CD8-positive, alpha-beta memory T cell (primary cell): ENCODE measurements around the gene EPHB1. TPM values are rescaled to one million over a fixed set of nuclear protein-coding genes. Genes with fewer than 3 reads are reported as not detected.

ENCODE experiments used
- CTCF ChIA-PET: fragments of 350-600 bp; sonication (Branson Sonifier 250); formaldehyde crosslinking; loops from one replicate; lab custom pipeline; 2021; ENCODE audit warnings: antibody characterized with exemption; lab: Charles Lee
- POLR2A ChIA-PET: fragments of 350-600 bp; sonication (Branson Sonifier 250); formaldehyde crosslinking; loops from one replicate; lab custom pipeline; 2021; ENCODE audit warnings: antibody characterized with exemption; lab: Charles Lee
- DNase-seq, 5 donors: peaks; one replicate each; pipeline versions ENCODE4 v3.0.0 to v3.0.0-alpha.2; 2020 to 2022; ENCODE audit warnings: mixed read lengths in 1 of 5
- H3K27ac ChIP-seq: one replicate; pipeline ENCODE4 v1.7.0; 2013; ENCODE audit warnings: low read depth, mild to moderate bottlenecking, low read length, moderate library complexity
- H3K27me3 ChIP-seq: 2 replicates; pipeline ENCODE4 v1.7.0; 2013; ENCODE audit warnings: low read length, mild to moderate bottlenecking; ENCODE audit not compliant: insufficient read depth, poor library complexity, severe bottlenecking
- H3K36me3 ChIP-seq: 2 replicates; pipeline ENCODE4 v1.7.0; 2013; ENCODE audit warnings: mild to moderate bottlenecking, low read length, moderate library complexity; ENCODE audit not compliant: insufficient read depth
- H3K4me1 ChIP-seq: 2 replicates; pipeline ENCODE4 v1.7.0; 2013; ENCODE audit warnings: mild to moderate bottlenecking, low read length, moderate library complexity; ENCODE audit not compliant: insufficient read depth
- H3K4me3 ChIP-seq: 2 replicates; pipeline ENCODE4 v1.7.0; 2013; ENCODE audit warnings: mild to moderate bottlenecking, low read length
- H3K9me3 ChIP-seq: 2 replicates; pipeline ENCODE4 v1.7.0; 2013; ENCODE audit warnings: mild to moderate bottlenecking, low read length
- H3K27ac Mint-ChIP-seq, 8 donors: one replicate each; pipeline ENCODE4 v1.8.0; 2020 to 2021; ENCODE audit warnings: mixed read lengths in 8 of 8, mild to moderate bottlenecking in 6 of 8, inconsistent platforms in 3 of 8, moderate library complexity in 3 of 8
- H3K27me3 Mint-ChIP-seq, 2 donors: one replicate each; pipeline ENCODE4 v1.8.0; 2020 to 2021; ENCODE audit warnings: mixed read lengths in 2 of 2, mild to moderate bottlenecking in 1 of 2, moderate library complexity in 1 of 2
- H3K36me3 Mint-ChIP-seq, 3 donors: one replicate each; pipeline ENCODE4 v1.8.0; 2020 to 2021; ENCODE audit warnings: mixed read lengths in 3 of 3, inconsistent platforms in 1 of 3, mild to moderate bottlenecking in 1 of 3
- H3K4me1 Mint-ChIP-seq, 3 donors: one replicate each; pipeline ENCODE4 v1.8.0; 2020 to 2021; ENCODE audit warnings: mixed read lengths in 3 of 3, inconsistent platforms in 1 of 3, mild to moderate bottlenecking in 1 of 3
- H3K4me3 Mint-ChIP-seq, 7 donors: one replicate each; pipeline ENCODE4 v1.8.0; 2020 to 2021; ENCODE audit warnings: mixed read lengths in 7 of 7, mild to moderate bottlenecking in 6 of 7, moderate library complexity in 4 of 7, inconsistent platforms in 2 of 7
- H3K9me3 Mint-ChIP-seq, 5 donors: one replicate each; pipeline ENCODE4 v1.8.0; 2020 to 2022; ENCODE audit warnings: mixed read lengths in 5 of 5, mild to moderate bottlenecking in 3 of 5, moderate library complexity in 2 of 5, inconsistent platforms in 1 of 5
- polyA plus RNA-seq: library from polyadenylated mRNA; unstranded; fragments of 300-500 nt; fragmentation: Illumina TruSeq; gene quantifications from one replicate; pipeline ENCODE4 v1.2.3, GENCODE V29; 2021
- total RNA-seq, 2 experiments: library from RNA; stranded (reverse); gene quantifications; one replicate each; pipeline ENCODE4 v1.2.3, GENCODE V29; 2021

EPHB1 gene
- total and polyA plus RNA-seq, 3 experiments from 2014 or later: 0.10 TPM; not detected in 2

GRCh38 chr3:135258916-135259315, 463.9 kb downstream of the EPHB1 start:
- no peaks in the 10 kb centered on the region for H3K9me3 ChIP-seq
- H3K9me3 Mint-ChIP-seq: peaks cover 0 to 6% (median 4%) of the 10 kb centered on the region in 5 donors
- peaks cover 0 to 8% (median 0%) of the 10 kb centered on the region in 3 donors for H3K36me3 Mint-ChIP-seq
- H3K4me1 Mint-ChIP-seq: no peaks in the 10 kb centered on the region
- no peaks in the 10 kb centered on the region for H3K27me3 ChIP-seq
- H3K27ac Mint-ChIP-seq: no peak overlapping the region
- CTCF ChIA-PET: no interaction called here
- no peaks in the 10 kb centered on the region for H3K4me1 ChIP-seq
- DNase-seq: no peak
- no peaks in the 10 kb centered on the region for H3K36me3 ChIP-seq
- no peak overlapping the region for H3K4me3 ChIP-seq
- peaks cover 0 to 3% of the 10 kb centered on the region in 2 donors for H3K27me3 Mint-ChIP-seq
- H3K4me3 Mint-ChIP-seq: no peak overlapping the region
- no peak overlapping the region for H3K27ac ChIP-seq
- POLR2A ChIA-PET: no interaction called here

- CTCF ChIA-PET: no interaction called here
- H3K27ac Mint-ChIP-seq: no peak overlapping the region
- H3K4me1 Mint-ChIP-seq: no peaks in the 10 kb centered on the region
Measured at GRCh38 chr3:135260025-135260424, 465.0 kb downstream of the EPHB1 start.

GRCh38 chr3:135261214-135261775, 466.2 kb downstream of the EPHB1 start:
- Mint-ChIP-seq H3K36me3 (peaks cover 0 to 8% (median 0%) of the 10 kb centered on the region in 3 donors), H3K27ac (no peak overlapping the region), H3K4me1 (no peaks in the 10 kb centered on the region), H3K9me3 (peaks cover 0 to 11% (median 3%) of the 10 kb centered on the region in 5 donors), H3K27me3 (peaks cover 0 to 3% of the 10 kb centered on the region in 2 donors), H3K4me3 (no peak overlapping the region)
- Histone ChIP-seq H3K27me3 (no peaks in the 10 kb centered on the region), H3K9me3 (no peaks in the 10 kb centered on the region), H3K4me1 (no peaks in the 10 kb centered on the region), H3K27ac (no peak overlapping the region), H3K36me3 (no peaks in the 10 kb centered on the region), H3K4me3 (no peak overlapping the region)
- DNase-seq: no peak
- CTCF ChIA-PET: no interaction called here
- POLR2A ChIA-PET: no interaction called here

More at GRCh38 chr3:135260025-135260424, 465.0 kb downstream of the EPHB1 start:
- Mint-ChIP-seq H3K9me3 (peaks cover 0 to 9% (median 4%) of the 10 kb centered on the region in 5 donors), H3K27me3 (peaks cover 0 to 3% of the 10 kb centered on the region in 2 donors), H3K36me3 (peaks cover 0 to 8% (median 0%) of the 10 kb centered on the region in 3 donors), H3K4me3 (no peak overlapping the region)
- H3K27ac ChIP-seq: no peak overlapping the region
- no peak for DNase-seq
- no peak overlapping the region for H3K4me3 ChIP-seq
- H3K4me1 ChIP-seq: no peaks in the 10 kb centered on the region
- no peaks in the 10 kb centered on the region for H3K9me3 ChIP-seq
- no peaks in the 10 kb centered on the region for H3K27me3 ChIP-seq
- no peaks in the 10 kb centered on the region for H3K36me3 ChIP-seq
- POLR2A ChIA-PET: no interaction called here

GRCh38 chr3:135261916-135262315, 466.9 kb downstream of the EPHB1 start:
- H3K4me3 ChIP-seq: no peak overlapping the region
- H3K4me1 Mint-ChIP-seq: no peaks in the 10 kb centered on the region
- H3K27ac ChIP-seq: no peak overlapping the region
- H3K36me3 Mint-ChIP-seq: peaks cover 0 to 8% (median 0%) of the 10 kb centered on the region in 3 donors
- H3K27ac Mint-ChIP-seq: no peak overlapping the region
- CTCF ChIA-PET: no interaction called here
- no peak overlapping the region for H3K4me3 Mint-ChIP-seq
- peaks cover 0 to 3% of the 10 kb centered on the region in 2 donors for H3K27me3 Mint-ChIP-seq
- POLR2A ChIA-PET: no interaction called here
- H3K9me3 ChIP-seq: no peaks in the 10 kb centered on the region
- H3K27me3 ChIP-seq: no peaks in the 10 kb centered on the region
- DNase-seq: no peak
- no peaks in the 10 kb centered on the region for H3K4me1 ChIP-seq
- H3K36me3 ChIP-seq: no peaks in the 10 kb centered on the region
- H3K9me3 Mint-ChIP-seq: peaks cover 0 to 11% (median 3%) of the 10 kb centered on the region in 5 donors

GRCh38 chr3:135262441-135262840, 467.4 kb downstream of the EPHB1 start:
- ChIA-PET CTCF (no interaction called here), POLR2A (no interaction called here)
- Histone ChIP-seq H3K9me3 (no peaks in the 10 kb centered on the region), H3K27me3 (no peaks in the 10 kb centered on the region), H3K4me1 (no peaks in the 10 kb centered on the region), H3K4me3 (no peak overlapping the region), H3K27ac (no peak overlapping the region), H3K36me3 (no peaks in the 10 kb centered on the region)
- H3K4me1 Mint-ChIP-seq: no peaks in the 10 kb centered on the region
- no peak overlapping the region for H3K27ac Mint-ChIP-seq
- peaks cover 0 to 8% (median 0%) of the 10 kb centered on the region in 3 donors for H3K36me3 Mint-ChIP-seq
- H3K4me3 Mint-ChIP-seq: no peak overlapping the region
- DNase-seq: no peak
- peaks cover 0 to 11% (median 3%) of the 10 kb centered on the region in 5 donors for H3K9me3 Mint-ChIP-seq
- H3K27me3 Mint-ChIP-seq: peaks cover 0 to 3% of the 10 kb centered on the region in 2 donors

GRCh38 chr3:135263331-135263730, 468.3 kb downstream of the EPHB1 start:
- no peak for DNase-seq
- Mint-ChIP-seq H3K27me3 (peaks cover 0 to 3% of the 10 kb centered on the region in 2 donors), H3K27ac (no peak overlapping the region), H3K9me3 (peaks cover 0 to 11% (median 3%) of the 10 kb centered on the region in 5 donors), H3K4me1 (no peaks in the 10 kb centered on the region), H3K36me3 (peaks cover 0 to 6% (median 0%) of the 10 kb centered on the region in 3 donors), H3K4me3 (no peak overlapping the region)
- no peak overlapping the region for H3K4me3 ChIP-seq
- no peaks in the 10 kb centered on the region for H3K36me3 ChIP-seq
- H3K27ac ChIP-seq: no peak overlapping the region
- CTCF ChIA-PET: no interaction called here
- H3K4me1 ChIP-seq: no peaks in the 10 kb centered on the region
- POLR2A ChIA-PET: no interaction called here
- no peaks in the 10 kb centered on the region for H3K9me3 ChIP-seq
- H3K27me3 ChIP-seq: no peaks in the 10 kb centered on the region

GRCh38 chr3:135267487-135267886, 472.4 kb downstream of the EPHB1 start:
- POLR2A ChIA-PET: no interaction called here
- no peak for DNase-seq
- Mint-ChIP-seq H3K4me1 (no peaks in the 10 kb centered on the region), H3K27me3 (peaks cover 0 to 2% of the 10 kb centered on the region in 2 donors), H3K9me3 (peaks cover 0 to 8% (median 0%) of the 10 kb centered on the region in 5 donors), H3K27ac (no peak overlapping the region), H3K36me3 (no peaks in the 10 kb centered on the region), H3K4me3 (no peak overlapping the region)
- H3K27me3 ChIP-seq: no peaks in the 10 kb centered on the region
- H3K9me3 ChIP-seq: no peaks in the 10 kb centered on the region
- CTCF ChIA-PET: no interaction called here
- H3K27ac ChIP-seq: no peak overlapping the region
- no peaks in the 10 kb centered on the region for H3K36me3 ChIP-seq
- H3K4me3 ChIP-seq: no peak overlapping the region
- no peaks in the 10 kb centered on the region for H3K4me1 ChIP-seq

- peaks cover 0 to 2% of the 10 kb centered on the region in 2 donors for H3K27me3 Mint-ChIP-seq
- no peak overlapping the region for H3K27ac Mint-ChIP-seq
- no peaks in the 10 kb centered on the region for H3K36me3 Mint-ChIP-seq
- no peak overlapping the region for H3K4me3 ChIP-seq
- no peak for DNase-seq
- H3K27me3 ChIP-seq: no peaks in the 10 kb centered on the region
- CTCF ChIA-PET: no interaction called here
- H3K9me3 Mint-ChIP-seq: peaks cover 0 to 6% (median 0%) of the 10 kb centered on the region in 5 donors
- H3K4me1 Mint-ChIP-seq: no peaks in the 10 kb centered on the region
- no peak overlapping the region for H3K27ac ChIP-seq
- no peaks in the 10 kb centered on the region for H3K9me3 ChIP-seq
- no peaks in the 10 kb centered on the region for H3K36me3 ChIP-seq
- POLR2A ChIA-PET: no interaction called here
- no peak overlapping the region for H3K4me3 Mint-ChIP-seq
- H3K4me1 ChIP-seq: no peaks in the 10 kb centered on the region
Measured at GRCh38 chr3:135268941-135269532, 474.0 kb downstream of the EPHB1 start.
